Activated T-helper 1 cell treated with anti-CD3 and anti-CD28 coated beads, Interleukin-12 subunit alpha, Interleukin-12 subunit beta, Interleukin-2, Interleukin-4 antibody, amounts not matched to agents 30 ng/mL and 10 ng/mL and 1 ng/mL, durations not matched to agents 14 hours and 24 hours and 36 hours (primary cell): ENCODE data around the gene HDGFL2. TPM values are rescaled to one million over a fixed set of nuclear protein-coding genes. Genes with fewer than 3 reads are reported as not detected.

Experiments used
- DNase-seq: peaks from one replicate; pipeline ENCODE4 v3.0.0; 2021; ENCODE audit warnings: low spot score
- H3K27ac Mint-ChIP-seq: one replicate; pipeline ENCODE4 v1.8.0; 2021; ENCODE audit warnings: mild to moderate bottlenecking, mixed read lengths
- H3K27me3 Mint-ChIP-seq: one replicate; pipeline ENCODE4 v1.8.0; 2022; ENCODE audit warnings: mild to moderate bottlenecking, moderate library complexity, mixed read lengths; ENCODE audit not compliant: insufficient read depth
- H3K36me3 Mint-ChIP-seq: one replicate; pipeline ENCODE4 v1.8.0; 2021; ENCODE audit warnings: low read depth, mixed read lengths
- H3K4me1 Mint-ChIP-seq: one replicate; pipeline ENCODE4 v1.8.0; 2021; ENCODE audit warnings: low read depth, mixed read lengths
- H3K4me3 Mint-ChIP-seq: one replicate; pipeline ENCODE4 v1.8.0; 2021; ENCODE audit warnings: mild to moderate bottlenecking, moderate library complexity, mixed read lengths
- H3K9me3 Mint-ChIP-seq: one replicate; pipeline ENCODE4 v1.8.0; 2021; ENCODE audit warnings: mixed read lengths
- intact Hi-C: fragments of 100-400 bp; cut with micrococcal nuclease; formaldehyde crosslinking; loops from one replicate; pipeline ENCODE4 v1.15.1; 2024
- total RNA-seq: library from RNA; stranded (reverse); gene quantifications from 2 replicates; pipeline ENCODE4 v1.2.3, GENCODE V29; 2022

HDGFL2 gene
- total RNA-seq, 1 donor from 2014 or later, result 66.4 TPM

GRCh38 chr19:4550018-4550417 is 77.9 kb downstream of the HDGFL2 start:
- Mint-ChIP-seq H3K9me3 (no peaks in the 10 kb centered on the region), H3K36me3 (no peaks in the 10 kb centered on the region), H3K27ac (no peak overlapping the region), H3K4me3 (no peak overlapping the region), H3K4me1 (no peaks in the 10 kb centered on the region), H3K27me3 (no peaks in the 10 kb centered on the region)
- DNase-seq, result no peak
- intact Hi-C loops, result no loop called here

- Mint-ChIP-seq H3K9me3 (no peaks in the 10 kb centered on the region), H3K4me1 (no peaks in the 10 kb centered on the region), H3K27me3 (no peaks in the 10 kb centered on the region), H3K27ac (no peak overlapping the region), H3K36me3 (no peaks in the 10 kb centered on the region), H3K4me3 (no peak overlapping the region)
- DNase-seq, result no peak
- intact Hi-C loops, result no loop called here
Measured at GRCh38 chr19:4550479-4551050, 78.5 kb downstream of the HDGFL2 start.

Other genes starting within 250 kb of the HDGFL2 start
- 43.3 and 49.7 TPM in 2 replicates for gene EBI3, start 242.8 kb upstream of the HDGFL2 start, total RNA-seq
- gene YJU2, start 225.2 kb upstream of the HDGFL2 start, total RNA-seq, result 36.8 and 40.6 TPM in 2 replicates
- not detected in 2 replicates for gene SHD, start 193.0 kb upstream of the HDGFL2 start, total RNA-seq
- gene TMIGD2, start 169.9 kb upstream of the HDGFL2 start, total RNA-seq, result 11.0 and 13.2 TPM in 2 replicates
- 39.1 and 46.5 TPM in 2 replicates for gene FSD1, start 167.7 kb upstream of the HDGFL2 start, total RNA-seq
- 12.9 and 15.0 TPM in 2 replicates for gene STAP2, start 133.5 kb upstream of the HDGFL2 start, total RNA-seq
- 15.7 and 19.3 TPM in 2 replicates for gene MPND, start 128.7 kb upstream of the HDGFL2 start, total RNA-seq
- 50.3 and 54.2 TPM in 2 replicates for gene SH3GL1, start 71.8 kb upstream of the HDGFL2 start, total RNA-seq
- gene CHAF1A, start 69.7 kb upstream of the HDGFL2 start, total RNA-seq, result 106 and 107 TPM in 2 replicates
- gene UBXN6, start 14.5 kb upstream of the HDGFL2 start, total RNA-seq, result 49.5 and 51.0 TPM in 2 replicates
- not detected in 2 replicates for gene PLIN4, start 46.2 kb downstream of the HDGFL2 start, total RNA-seq
- not detected in 2 replicates for gene PLIN5, start 62.9 kb downstream of the HDGFL2 start, total RNA-seq
- gene LRG1, start 67.7 kb downstream of the HDGFL2 start, total RNA-seq, result 0.27 and 0.39 TPM in 2 replicates
- not detected in 2 replicates for gene SEMA6B, start 87.4 kb downstream of the HDGFL2 start, total RNA-seq
- gene TNFAIP8L1, start 167.2 kb downstream of the HDGFL2 start, total RNA-seq, result 13.2 and 13.7 TPM in 2 replicates
- 97.1 and 98.0 TPM in 2 replicates for gene MYDGF, start 198.0 kb downstream of the HDGFL2 start, total RNA-seq